GM12874 (cell line): ENCODE data around the gene TCF25.

Source experiments
- TF ChIP-seq, protein P1 (sequence below): IDR thresholded peaks from 2 replicates; pipeline ENCODE4 v1.5.1; 2011; ENCODE audit warnings: low read depth, mild to moderate bottlenecking, control low read depth, low read length, moderate library complexity; ENCODE audit not compliant: insufficient read depth

TCF25 gene

GRCh38 chr16:89845417-89845816, 28.0 kb upstream of the TCF25 start:
- TF ChIP-seq, protein P1, sequence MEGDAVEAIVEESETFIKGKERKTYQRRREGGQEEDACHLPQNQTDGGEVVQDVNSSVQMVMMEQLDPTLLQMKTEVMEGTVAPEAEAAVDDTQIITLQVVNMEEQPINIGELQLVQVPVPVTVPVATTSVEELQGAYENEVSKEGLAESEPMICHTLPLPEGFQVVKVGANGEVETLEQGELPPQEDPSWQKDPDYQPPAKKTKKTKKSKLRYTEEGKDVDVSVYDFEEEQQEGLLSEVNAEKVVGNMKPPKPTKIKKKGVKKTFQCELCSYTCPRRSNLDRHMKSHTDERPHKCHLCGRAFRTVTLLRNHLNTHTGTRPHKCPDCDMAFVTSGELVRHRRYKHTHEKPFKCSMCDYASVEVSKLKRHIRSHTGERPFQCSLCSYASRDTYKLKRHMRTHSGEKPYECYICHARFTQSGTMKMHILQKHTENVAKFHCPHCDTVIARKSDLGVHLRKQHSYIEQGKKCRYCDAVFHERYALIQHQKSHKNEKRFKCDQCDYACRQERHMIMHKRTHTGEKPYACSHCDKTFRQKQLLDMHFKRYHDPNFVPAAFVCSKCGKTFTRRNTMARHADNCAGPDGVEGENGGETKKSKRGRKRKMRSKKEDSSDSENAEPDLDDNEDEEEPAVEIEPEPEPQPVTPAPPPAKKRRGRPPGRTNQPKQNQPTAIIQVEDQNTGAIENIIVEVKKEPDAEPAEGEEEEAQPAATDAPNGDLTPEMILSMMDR: 0 out of 2 replicates have a peak, but pooled peaks have one; percentile 7

- TF ChIP-seq, protein P1: no peak
Measured at GRCh38 chr16:89847051-89847939, 26.1 kb upstream of the TCF25 start.

- TF ChIP-seq, protein P1: no peak
Measured at GRCh38 chr16:89847940-89848297, 25.5 kb upstream of the TCF25 start.

DNA sequence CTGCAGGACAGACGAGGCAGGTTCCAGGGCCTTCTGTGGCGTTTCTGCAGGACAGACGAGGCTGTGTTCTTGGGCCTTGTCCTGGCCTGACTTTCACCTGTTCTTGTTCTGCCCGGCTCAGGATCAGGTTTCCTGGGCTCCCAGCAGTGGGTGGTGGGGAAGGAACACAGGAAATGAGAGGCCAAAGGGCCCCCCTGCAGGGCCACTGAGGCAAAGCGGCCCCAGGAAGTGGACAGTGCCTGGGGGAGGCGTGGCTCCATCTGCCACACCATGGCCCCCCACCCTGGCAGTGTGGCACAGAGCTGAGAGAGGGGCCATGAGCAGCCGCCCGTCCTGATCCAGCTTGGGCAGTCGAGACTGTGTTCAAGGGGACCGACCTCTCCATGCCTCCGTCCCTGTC, 24.4 kb upstream of the TCF25 start:
- TF ChIP-seq, protein P1: no peak

- TF ChIP-seq, protein P1: no peak
Measured at GRCh38 chr16:89853306-89853993, 19.9 kb upstream of the TCF25 start.

DNA sequence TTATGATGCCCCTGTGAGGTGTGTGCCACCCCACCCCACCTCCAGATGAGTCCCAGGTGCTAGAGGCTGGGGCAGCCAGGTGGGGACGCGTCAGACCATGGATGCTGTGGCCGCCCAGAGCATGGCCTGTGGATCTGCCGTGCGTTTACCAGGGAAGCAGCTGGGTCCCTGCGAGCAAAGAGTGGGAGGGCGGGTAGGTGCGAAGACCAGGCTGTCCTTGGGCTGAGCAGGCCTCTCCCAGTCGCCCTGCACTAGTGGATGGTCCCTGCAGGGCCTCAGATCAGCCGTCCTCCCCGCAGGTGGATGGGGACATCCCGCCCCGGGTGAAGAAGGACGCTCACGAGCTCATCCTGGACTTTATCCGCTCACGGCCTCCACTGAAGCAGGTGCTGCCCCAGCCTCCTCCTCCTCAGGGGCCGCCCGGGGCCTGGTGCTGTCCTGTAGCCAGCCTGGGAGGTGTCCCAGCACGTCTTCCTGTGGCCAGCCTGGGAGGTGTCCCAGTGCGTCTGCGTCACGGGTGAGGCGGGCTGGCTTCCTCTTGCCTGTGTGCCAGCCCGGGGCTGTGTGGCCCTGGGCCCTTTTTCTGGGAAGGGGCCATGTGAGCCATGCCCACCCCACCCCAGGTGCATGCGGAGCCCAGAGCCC, 18.0 kb upstream of the TCF25 start:
- TF ChIP-seq, protein P1: no peak

DNA sequence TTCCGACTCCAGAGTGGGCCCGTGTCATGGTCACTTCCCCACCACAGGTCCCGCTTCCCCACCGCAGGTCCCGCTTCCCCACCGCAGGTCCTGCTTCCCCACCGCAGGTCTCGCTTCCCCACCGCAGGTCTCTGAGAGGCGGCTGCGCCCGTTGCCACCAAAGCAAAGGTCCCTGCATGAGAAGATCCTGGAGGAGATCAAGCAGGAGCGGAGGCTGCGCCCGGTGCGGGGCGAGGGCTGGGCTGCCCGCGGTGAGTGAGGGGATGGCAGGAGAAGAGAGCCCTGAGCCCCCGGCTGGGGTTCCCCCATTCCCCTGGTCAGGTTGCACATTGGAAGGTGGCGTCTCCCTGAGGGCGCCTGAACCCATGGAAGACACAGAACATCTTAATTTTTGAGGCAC, 17.4 kb upstream of the TCF25 start:
- TF ChIP-seq, protein P1: no peak
